HepG2 (cell line): Measurements from ENCODE around the gene SLFN12L. TPM values are rescaled to one million over a fixed set of nuclear protein-coding genes. Genes with fewer than 3 reads are reported as not detected.
A peak's percentile ranks its signal among the peaks of the same experiment; 100 is the strongest.

Experiments used
- BHLHE40 ChIP-seq: IDR thresholded peaks from 2 replicates; pipeline ENCODE4 v1.6.1; 2011; ENCODE audit warnings: low read length, improper control_type of control experiment
- CCDC6 ChIP-seq: sonication (generic); formaldehyde crosslinking; IDR thresholded peaks from 2 replicates; pipeline ENCODE4 v1.8.1; 2022; ENCODE audit warnings: mild to moderate bottlenecking, missing genetic modification reagents, moderate library complexity
- CEBPG ChIP-seq: IDR thresholded peaks from 2 replicates; pipeline ENCODE4 v1.6.1; 2016
- DNMT1 ChIP-seq: sonication (generic); formaldehyde crosslinking; IDR thresholded peaks from 2 replicates; pipeline ENCODE4 v1.5.1; 2020; ENCODE audit warnings: mild to moderate bottlenecking, missing genetic modification reagents
- HNF1B ChIP-seq: sonication (generic); formaldehyde crosslinking; IDR thresholded peaks from 2 replicates; pipeline ENCODE4 v1.5.1; 2020; ENCODE audit warnings: mild to moderate bottlenecking, moderate library complexity, missing genetic modification reagents
- IRF2 ChIP-seq: IDR thresholded peaks from 2 replicates; pipeline ENCODE4 v1.6.1; 2018; ENCODE audit warnings: missing genetic modification reagents, missing compliant biosample characterization
- KDM5A ChIP-seq: fragments of 200-600 bp; sonication (generic); IDR thresholded peaks from 2 replicates; pipeline ENCODE4 v1.7.0; 2018; ENCODE audit warnings: antibody characterized with exemption, mild to moderate bottlenecking, low read length, borderline replicate concordance
- MYNN ChIP-seq: sonication (generic); formaldehyde crosslinking; IDR thresholded peaks from 2 replicates; pipeline ENCODE4 v1.4.0; 2020; ENCODE audit warnings: mild to moderate bottlenecking, low read depth, missing genetic modification reagents
- PITX1 ChIP-seq: sonication (generic); formaldehyde crosslinking; IDR thresholded peaks from 2 replicates; pipeline ENCODE4 v1.5.1; 2020; ENCODE audit warnings: mild to moderate bottlenecking, missing genetic modification reagents
- RBFOX2 ChIP-seq: fragments of 200-400 bp; formaldehyde crosslinking; IDR thresholded peaks from 2 replicates; pipeline ENCODE4 v1.6.1; 2017; ENCODE audit warnings: low read depth, mild to moderate bottlenecking, low read length
- RFXAP ChIP-seq: sonication (generic); formaldehyde crosslinking; IDR thresholded peaks from 2 replicates; pipeline ENCODE4 v1.4.0; 2020; ENCODE audit warnings: missing genetic modification reagents, borderline replicate concordance
- SIN3B ChIP-seq: fragments of 150-350 bp; IDR thresholded peaks from 2 replicates; pipeline ENCODE4 v1.6.1; 2014; ENCODE audit warnings: low read length
- SMAD3 ChIP-seq: sonication (generic); formaldehyde crosslinking; IDR thresholded peaks from 2 replicates; pipeline ENCODE4 v1.4.0; 2020; ENCODE audit warnings: missing genetic modification reagents
- ZKSCAN8 ChIP-seq: IDR thresholded peaks from 2 replicates; pipeline ENCODE4 v1.6.1; 2016; ENCODE audit warnings: borderline replicate concordance, missing genetic modification reagents, missing compliant biosample characterization
- ZNF124 ChIP-seq: sonication (generic); formaldehyde crosslinking; IDR thresholded peaks from 2 replicates; pipeline ENCODE4 v1.4.0; 2020; ENCODE audit warnings: missing genetic modification reagents
- ZNF253 ChIP-seq: sonication (generic); formaldehyde crosslinking; IDR thresholded peaks from 2 replicates; pipeline ENCODE4 v1.8.0; 2022; ENCODE audit warnings: mild to moderate bottlenecking, missing genetic modification reagents, borderline replicate concordance
- ZNF343 ChIP-seq: sonication (generic); formaldehyde crosslinking; IDR thresholded peaks from 2 replicates; pipeline ENCODE4 v1.4.0; 2020; ENCODE audit warnings: mild to moderate bottlenecking, missing genetic modification reagents
- polyA plus RNA-seq, 8 experiments: library from polyadenylated mRNA; depleted of rRNA in 3 of 8; stranded (reverse) in 7 of 8; unstranded in 1 of 8; fragments of >200 nt; fragmentation: Illumina TruSeq in 4 of 8; extraction: Trizol in 4 of 8; gene quantifications; 2 replicates each; pipeline versions ENCODE4 v1.2.1 to v1.2.3, GENCODE V29; 2011 to 2016; ENCODE audit warnings: low read depth in 4 of 8, missing spikeins in 1 of 8, mixed read lengths in 1 of 8; ENCODE audit not compliant: insufficient read depth in 1 of 8
- total RNA-seq, 5 experiments: library from RNA; depleted of rRNA; stranded (reverse); fragments of >200 nt; fragmentation: Illumina TruSeq; extraction: Trizol; gene quantifications; 2 replicates each; pipeline ENCODE4 v1.2.3, GENCODE V29; 2016; ENCODE audit warnings: low read depth in 1 of 5
- TF ChIP-seq, protein P1 (sequence below): sonication (generic); formaldehyde crosslinking; IDR thresholded peaks from 2 replicates; pipeline ENCODE4 v1.4.0; 2020; ENCODE audit warnings: mild to moderate bottlenecking, missing genetic modification reagents

The SLFN12L gene
- total and polyA plus RNA-seq, 2 of the 13 experiments (the other 11 are each of a cell fraction or from before 2014, with no cell fraction given) = not detected

DNA sequence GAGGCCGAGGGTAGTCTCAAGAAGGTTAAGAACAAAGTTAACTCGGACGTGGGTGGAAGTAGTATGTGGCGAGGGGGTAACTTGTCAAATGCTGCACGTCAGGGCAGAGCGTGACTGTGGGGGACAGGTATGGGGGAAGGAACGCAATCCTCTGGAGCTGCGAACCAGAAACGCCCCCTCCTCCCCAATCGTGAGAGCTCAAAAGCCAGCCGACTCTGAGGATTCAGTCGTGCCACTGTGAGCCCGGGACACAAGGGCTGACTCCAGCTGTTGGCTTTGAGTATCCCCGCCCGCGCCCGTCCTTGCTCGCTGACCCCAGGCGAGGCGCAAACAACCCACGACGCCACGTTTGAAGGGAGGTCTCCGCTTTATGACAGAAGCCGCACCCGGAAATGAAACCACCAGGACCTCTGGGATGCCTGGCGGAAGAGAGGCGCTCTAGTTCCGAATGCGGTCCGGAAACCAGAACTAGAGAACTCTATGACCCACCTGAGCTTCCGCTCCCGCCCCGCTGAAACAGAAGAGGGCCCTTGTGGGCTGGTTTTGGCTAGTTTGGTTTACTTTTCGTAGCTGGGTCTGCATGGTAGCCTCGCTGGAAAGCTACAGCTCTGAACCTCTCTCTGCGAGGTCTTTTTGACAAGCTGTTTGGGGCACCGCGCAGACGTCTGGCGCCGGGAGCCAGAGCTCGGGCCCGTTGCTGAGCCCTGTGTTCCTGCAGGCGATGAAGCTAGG lies 40.9 kb upstream of the SLFN12L start, which contains the start of gene PEX12 (continued):
- TF ChIP-seq BHLHE40 (0 out of 2 replicates have a peak, but pooled peaks have one; percentile 29), RFXAP (CRISPR knock-in tag) (peak; percentile 69; the same call in 1 of the 2 replicates), DNMT1 (CRISPR knock-in tag) (0 out of 2 replicates have a peak, but pooled peaks have one; percentile 26), SIN3B (peak; percentile 16; the same call in 1 of the 2 replicates), MYNN (CRISPR knock-in tag) (peak; percentile 69; the same call in 1 of the 2 replicates), SMAD3 (no peak; the same call in none of the 2 replicates), IRF2 (CRISPR knock-in tag) (peak; percentile 93), KDM5A (peak; percentile 76), ZNF124 (CRISPR knock-in tag) (0 out of 2 replicates have a peak, but pooled peaks have one; percentile 32), HNF1B (CRISPR knock-in tag) (peak; percentile 84), PITX1 (peak; percentile 75; the same call in 1 of the 2 replicates), RBFOX2 (peak; percentile 79), ZNF343 (CRISPR knock-in tag) (0 out of 2 replicates have a peak, but pooled peaks have one; percentile 45), CCDC6 (CRISPR knock-in tag) (no peak; the same call in 1 of the 2 replicates), ZNF253 (no peak), ZKSCAN8 (0 out of 2 replicates have a peak, but pooled peaks have one; percentile 31), CEBPG (CRISPR knock-in tag) (no peak)
- TF ChIP-seq, protein P1, sequence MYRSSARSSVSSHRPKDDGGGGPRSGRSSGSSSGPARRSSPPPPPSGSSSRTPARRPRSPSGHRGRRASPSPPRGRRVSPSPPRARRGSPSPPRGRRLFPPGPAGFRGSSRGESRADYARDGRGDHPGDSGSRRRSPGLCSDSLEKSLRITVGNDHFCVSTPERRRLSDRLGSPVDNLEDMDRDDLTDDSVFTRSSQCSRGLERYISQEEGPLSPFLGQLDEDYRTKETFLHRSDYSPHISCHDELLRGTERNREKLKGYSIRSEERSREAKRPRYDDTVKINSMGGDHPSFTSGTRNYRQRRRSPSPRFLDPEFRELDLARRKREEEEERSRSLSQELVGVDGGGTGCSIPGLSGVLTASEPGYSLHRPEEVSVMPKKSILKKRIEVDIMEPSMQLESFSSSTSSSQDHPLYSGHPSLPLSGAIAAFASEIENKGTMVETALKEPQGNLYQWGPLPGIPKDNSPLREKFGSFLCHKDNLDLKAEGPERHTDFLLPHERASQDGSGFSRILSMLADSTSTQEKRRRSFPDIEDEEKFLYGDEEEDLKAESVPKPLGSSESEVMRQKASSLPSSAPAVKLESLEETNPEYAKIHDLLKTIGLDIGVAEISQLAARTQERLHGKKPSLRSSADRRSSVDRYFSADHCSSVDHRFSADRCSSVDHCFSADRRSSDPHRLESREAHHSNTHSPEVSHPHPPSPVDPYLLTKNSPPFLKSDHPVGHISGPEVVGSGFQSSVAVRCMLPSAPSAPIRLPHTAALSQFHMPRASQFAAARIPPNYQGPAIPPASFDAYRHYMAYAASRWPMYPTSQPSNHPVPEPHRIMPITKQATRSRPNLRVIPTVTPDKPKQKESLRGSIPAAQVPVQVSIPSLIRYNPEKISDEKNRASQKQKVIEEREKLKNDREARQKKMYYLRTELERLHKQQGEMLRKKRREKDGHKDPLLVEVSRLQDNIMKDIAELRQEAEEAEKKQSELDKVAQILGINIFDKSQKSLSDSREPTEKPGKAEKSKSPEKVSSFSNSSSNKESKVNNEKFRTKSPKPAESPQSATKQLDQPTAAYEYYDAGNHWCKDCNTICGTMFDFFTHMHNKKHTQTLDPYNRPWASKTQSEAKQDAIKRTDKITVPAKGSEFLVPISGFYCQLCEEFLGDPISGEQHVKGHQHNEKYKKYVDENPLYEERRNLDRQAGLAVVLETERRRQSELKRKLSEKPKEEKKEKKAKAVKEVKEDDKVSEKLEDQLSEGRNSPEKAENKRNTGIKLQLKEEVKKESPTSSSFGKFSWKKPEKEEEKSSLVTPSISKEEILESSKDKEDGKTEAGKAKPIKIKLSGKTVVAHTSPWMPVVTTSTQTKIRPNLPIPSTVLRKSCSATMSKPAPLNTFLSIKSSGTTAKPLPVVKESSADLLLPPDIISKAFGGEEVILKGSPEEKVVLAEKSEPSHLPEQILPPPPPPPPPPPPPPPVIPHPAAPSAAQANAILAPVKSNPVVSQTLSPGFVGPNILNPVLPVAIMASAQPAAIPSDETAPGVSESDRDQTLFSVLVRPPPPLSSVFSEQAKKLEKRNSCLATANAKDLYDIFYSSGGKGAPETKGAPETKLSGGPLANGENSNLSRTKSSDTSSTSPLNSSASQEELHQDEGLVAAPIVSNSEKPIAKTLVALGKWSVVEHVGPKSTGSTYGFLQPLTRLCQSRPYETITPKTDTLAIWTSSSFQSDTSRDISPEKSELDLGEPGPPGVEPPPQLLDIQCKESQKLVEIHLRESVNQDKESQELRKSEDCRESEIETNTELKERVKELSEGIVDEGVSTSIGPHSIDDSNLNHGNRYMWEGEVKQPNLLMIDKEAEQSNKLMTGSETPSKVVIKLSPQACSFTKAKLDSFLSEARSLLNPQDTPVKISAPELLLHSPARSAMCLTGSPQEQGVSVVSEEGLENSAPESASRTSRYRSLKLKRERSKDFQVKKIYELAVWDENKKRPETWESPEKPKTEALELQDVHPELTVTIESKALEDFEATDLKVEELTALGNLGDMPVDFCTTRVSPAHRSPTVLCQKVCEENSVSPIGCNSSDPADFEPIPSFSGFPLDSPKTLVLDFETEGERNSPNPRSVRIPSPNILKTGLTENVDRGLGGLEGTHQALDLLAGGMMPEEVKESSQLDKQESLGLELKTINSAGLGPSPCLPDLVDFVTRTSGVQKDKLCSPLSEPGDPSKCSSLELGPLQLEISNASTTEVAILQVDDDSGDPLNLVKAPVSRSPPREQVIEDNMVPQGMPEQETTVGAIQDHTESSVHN (CRISPR knock-in tag) = 0 out of 2 replicates have a peak, but pooled peaks have one; percentile 16
